Hematopoietic multipotent progenitor cell treated with erythropoietin and hydrocortisone succinate and interleukin-3 and kit ligand, for 17 days (in vitro differentiated cells): ENCODE data around the gene COQ7.

Experiments
- DNase-seq: peaks from one replicate; pipeline ENCODE4 v3.0.0-alpha.2; 2015; ENCODE audit warnings: low spot score

The COQ7 gene

GRCh38 chr16:19067349-19068236 is at the start of gene COQ7:
Gene COQ7 (plus strand): TSS chr16:19067614. CDS start chr16:19067665, 51 bp downstream.
- DNase-seq: peak; percentile 99

DNA sequence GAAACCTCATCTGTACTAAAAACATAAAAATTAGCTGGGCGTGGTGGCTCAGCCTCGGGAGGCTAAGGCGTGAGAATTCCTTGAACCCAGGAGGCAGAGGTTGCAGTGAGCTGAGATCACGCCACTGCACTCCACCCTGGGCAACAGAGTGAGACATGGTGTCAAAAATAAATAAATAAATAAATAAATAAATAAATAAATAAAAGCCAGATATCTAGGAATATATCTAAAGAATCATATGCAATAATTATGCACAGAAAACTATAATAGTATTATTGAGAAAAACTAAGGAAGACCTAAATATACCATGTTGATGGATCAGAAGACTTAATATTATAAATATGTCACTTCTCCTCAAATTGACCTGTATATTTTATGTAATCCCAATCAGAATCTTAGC is 46.7 kb upstream of the COQ7 start:
- no peak for DNase-seq

DNA sequence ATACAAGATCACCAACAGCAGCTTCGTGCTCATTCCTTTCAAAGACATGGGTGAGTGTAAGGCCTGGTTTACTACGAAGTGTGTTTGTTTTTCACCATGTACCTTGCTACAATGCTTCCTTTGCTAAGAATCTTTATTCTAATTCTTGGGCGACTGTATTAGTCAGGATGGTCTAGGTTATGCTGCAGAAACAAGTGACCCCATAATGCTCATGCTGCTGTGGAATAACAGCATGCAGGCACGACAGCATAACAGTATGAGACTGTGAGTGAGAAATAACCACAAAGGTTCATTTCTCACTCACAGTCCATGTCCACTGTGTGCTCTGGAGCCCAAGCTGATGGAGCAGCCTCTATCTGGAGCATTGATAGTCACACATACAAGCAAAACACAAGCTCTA is 45.7 kb upstream of the COQ7 start:
- DNase-seq: no peak

- DNase-seq: no peak
Observed at GRCh38 chr16:19027416-19027815, 40.0 kb upstream of the COQ7 start.

DNA sequence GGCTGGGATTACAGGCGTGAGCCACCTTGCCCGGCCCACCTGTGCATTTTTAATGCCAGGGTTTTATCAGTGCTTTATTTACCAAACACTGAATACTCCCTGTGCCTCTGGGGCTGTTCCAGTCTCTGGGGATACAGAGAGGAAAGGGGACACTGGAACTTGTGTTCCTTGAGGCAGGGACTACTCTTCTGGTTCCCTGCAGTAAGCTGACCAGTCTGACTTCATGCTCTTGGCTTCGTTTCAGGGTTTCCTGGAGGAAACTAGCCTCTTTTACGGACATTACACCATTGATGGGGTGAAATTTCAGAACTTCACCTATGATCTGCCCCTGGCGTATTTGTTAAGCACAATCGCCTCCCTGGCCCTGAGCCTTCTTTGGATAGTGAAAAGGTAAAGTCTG is 37.4 kb upstream of the COQ7 start:
- no peak for DNase-seq

DNA sequence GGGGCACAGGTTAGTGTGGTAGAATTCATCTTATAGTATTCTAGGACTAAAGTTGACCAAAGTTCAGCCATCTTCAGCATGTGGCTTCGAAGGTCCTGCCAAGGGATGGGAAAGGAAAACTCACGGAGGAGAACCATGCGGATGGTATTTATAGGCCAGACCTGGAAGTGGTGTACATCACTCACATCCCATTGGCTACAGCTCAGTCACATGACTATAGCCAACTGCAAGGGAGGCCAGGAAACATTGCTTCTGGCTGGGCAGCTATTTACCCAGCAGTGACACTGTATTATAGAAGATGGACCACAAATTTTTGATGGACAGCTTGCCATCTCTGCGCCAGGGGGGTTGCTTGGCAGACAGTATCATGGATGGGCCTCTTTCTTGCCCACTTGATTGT is 35.7 kb upstream of the COQ7 start:
- no peak for DNase-seq

DNA sequence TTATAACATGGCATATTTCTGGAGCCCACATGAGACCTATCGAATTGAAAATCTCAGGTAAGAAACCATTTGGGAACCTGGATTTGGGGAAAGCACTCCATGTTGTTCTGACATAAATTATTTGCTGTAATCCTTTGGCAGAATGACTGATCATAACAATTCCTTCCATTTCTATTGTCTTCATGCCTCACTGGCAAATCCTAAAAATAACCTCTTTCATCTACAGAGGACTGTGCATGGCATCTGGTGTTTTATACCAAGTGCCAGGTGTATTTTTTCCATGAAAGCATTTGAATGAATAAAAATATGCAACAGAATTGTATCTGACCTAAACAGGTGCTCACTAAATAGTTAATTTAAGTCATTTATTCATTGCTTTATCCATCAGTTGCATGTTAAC is 33.7 kb upstream of the COQ7 start:
- no peak for DNase-seq

GRCh38 chr16:19040400-19040799 is 27.0 kb upstream of the COQ7 start:
- DNase-seq: no peak

DNA sequence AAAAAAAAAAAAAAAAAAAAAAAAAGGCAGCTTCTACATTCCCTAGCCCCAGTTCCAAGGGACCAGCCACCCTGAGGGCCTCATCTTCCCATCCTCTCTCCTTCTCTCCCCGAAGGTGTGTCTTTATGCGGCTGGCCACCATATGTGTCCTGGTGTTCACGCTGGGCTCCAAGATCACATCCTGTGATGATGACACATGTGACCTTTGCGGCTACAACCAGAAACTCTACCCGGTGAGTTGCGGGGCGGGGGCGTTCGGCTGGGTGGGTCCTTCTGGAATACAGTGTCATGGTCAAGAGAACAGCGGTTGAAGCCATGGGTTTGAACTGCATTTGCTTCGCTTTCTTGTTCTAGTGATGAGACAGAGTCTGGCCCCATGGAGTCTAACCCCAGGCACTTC is 22.6 kb upstream of the COQ7 start:
- DNase-seq: no peak

GRCh38 chr16:19046062-19046461 is 21.4 kb upstream of the COQ7 start:
- DNase-seq: no peak

DNA sequence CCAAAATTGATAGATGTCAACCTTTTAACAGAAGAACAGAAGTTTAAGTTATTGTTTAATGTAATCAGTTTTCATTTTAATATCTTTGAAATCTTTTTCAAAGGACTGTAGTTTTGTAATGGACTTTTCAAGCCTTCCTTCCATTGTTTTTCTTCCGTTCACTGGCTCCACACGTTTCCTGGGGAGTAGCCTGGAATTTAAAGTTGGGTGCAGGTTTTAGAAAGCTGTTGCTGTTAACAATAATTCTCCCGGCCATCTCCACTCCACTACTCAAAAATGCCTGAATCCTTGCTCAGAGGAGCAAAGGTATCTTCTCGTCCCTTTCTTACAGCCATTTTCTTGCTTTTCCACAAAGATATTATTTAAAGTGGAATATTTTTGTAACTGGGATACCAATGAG is 4.7 kb upstream of the COQ7 start:
- DNase-seq: no peak

DNA sequence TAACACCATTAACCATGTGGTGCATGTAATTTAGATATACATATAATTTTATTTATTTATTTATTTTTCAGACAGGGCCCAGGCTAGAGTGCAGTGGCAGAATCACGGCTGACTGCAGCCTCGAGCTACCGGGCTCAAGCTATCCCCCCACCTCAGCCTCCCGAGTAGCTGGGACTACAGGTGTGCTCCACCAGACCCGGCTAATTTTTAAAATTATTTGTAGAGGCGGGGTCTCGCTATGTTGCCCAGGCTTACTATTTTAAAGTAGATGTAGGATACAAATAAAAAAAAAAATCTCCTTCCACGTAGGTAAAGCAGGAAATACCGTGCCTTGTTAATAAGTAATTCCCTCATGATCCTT is 446 bp upstream of the COQ7 start:
- DNase-seq: no peak

DNA sequence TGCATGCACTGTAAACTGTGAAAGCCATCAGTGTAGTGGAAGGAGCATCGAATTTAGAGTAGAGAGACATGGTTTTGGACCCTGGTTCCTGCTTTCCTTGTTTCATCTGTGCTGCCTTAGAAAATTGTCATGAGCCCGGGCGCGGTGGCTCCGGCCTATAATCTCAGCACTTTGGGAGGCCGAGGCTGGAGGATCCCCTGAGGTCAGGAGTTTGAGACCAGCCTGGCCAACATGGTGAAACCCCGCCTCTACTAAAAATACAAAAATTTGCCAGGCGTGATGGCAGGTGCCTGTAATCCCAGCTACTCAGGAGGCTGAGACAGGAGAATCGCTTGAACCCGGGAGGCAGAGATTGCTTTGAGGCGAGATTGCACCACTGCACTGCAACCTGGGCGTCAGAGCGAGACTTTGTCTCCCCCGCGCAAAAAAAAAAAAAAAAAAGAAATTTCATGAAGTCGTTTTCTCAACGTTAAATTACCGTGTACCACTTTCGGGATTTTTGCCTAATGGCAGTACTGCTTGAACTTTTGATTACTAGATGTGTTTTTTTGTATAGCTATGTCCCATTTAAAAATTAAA is 912 bp downstream of the COQ7 start:
- DNase-seq: no peak

GRCh38 chr16:19071811-19072777 is 4.7 kb downstream of the COQ7 start:
- DNase-seq: peak; percentile 63

DNA sequence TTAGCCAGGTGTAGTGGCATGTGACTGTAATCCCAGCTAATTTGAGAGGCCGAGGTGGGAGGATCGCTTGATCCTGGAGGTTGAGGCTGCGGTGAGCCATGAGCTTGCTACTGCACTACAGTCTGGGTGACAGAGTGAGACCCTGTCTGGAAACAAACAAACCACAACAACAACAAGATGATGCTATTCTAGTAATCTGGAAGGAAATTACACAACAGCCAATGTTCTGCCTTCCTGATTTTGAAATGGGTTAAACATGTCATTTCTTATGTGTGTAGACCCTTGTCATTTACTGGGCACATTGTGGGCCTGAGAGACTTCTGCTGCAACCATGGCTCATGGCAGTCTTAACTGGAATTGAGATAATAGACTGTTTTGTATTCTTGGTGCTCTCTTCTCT is 5.9 kb downstream of the COQ7 start:
- no peak for DNase-seq

DNA sequence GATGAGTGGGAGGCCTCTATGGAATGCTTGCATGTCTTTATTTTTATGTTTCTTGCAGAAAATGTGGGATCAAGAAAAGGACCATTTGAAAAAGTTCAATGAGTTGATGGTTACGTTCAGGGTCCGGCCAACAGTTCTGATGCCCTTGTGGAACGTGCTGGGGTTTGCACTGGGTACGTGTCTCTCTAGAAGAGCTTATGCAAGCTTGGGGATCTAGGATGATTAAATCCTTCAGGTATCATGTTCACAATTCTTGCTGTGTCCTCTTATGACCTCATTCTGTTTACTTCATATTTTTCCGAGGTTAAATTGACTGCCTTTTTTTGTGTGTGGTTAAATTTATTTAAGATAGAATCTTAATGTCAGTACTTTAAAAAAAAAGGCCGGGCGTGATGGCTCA is 6.4 kb downstream of the COQ7 start:
- DNase-seq: no peak

- no peak for DNase-seq
Observed at GRCh38 chr16:19075511-19075910, 8.1 kb downstream of the COQ7 start.

- DNase-seq: no peak
Observed at GRCh38 chr16:19077879-19078278, 10.5 kb downstream of the COQ7 start.

- DNase-seq: no peak
Observed at GRCh38 chr16:19083670-19084069, 16.3 kb downstream of the COQ7 start.

DNA sequence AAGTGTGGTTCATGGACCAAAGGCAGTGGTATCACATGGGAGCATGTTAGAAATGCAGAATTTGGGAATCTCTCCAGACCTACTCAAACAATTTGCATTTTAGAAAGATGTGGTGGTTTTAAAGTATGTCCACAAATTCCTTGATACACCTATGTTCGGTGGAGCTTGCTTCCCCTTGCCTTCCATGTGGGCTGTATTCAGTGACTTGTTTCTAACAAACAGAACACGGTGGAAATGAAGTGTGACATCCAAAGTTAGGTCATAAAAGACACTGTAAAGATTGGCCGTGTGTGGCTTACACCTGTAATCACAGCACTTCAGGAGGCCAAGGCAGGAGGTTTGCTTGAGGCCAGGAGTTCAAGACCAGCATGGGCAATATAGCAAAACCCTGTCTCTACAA is 16.7 kb downstream of the COQ7 start:
- no peak for DNase-seq

GRCh38 chr16:19084879-19085278 is 17.5 kb downstream of the COQ7 start:
- no peak for DNase-seq

- DNase-seq: no peak
Observed at GRCh38 chr16:19085679-19086200, 18.3 kb downstream of the COQ7 start.
